PC-9 (cell line): Measurements from ENCODE around the gene ARHGAP10. TPM values are rescaled to one million over a fixed set of nuclear protein-coding genes. Genes with fewer than 3 reads are reported as not detected.
"Not testable (repeated sequence)": the region's sequence is repeated elsewhere in the genome, so short reads cannot be mapped to it uniquely, and the experiment has no call there.

Experiments
- BruUV-seq: library from RNA; stranded (reverse); fragments of 400-500 nt; replicated peaks from 2 replicates; lab custom pipeline; 2021; lab: Mats Ljungman, UMichigan
- CTCF ChIA-PET: fragments of 300-600 bp; sonication (Branson Sonifier 250); formaldehyde crosslinking; loops from one replicate; lab custom pipeline; 2022; ENCODE audit warnings: antibody characterized with exemption; lab: Charles Lee
- POLR2A ChIA-PET: fragments of 300-600 bp; sonication (Branson Sonifier 250); formaldehyde crosslinking; loops from one replicate; lab custom pipeline; 2022; ENCODE audit warnings: antibody characterized with exemption; ENCODE audit not compliant: unreplicated experiment; lab: Charles Lee
- DNase-seq, 2 experiments: peaks; one replicate each; pipeline versions ENCODE4 v3.0.0 to v3.0.0-alpha.2; 2015 to 2022; ENCODE audit warnings: mixed read lengths in 1 of 2
- H2AFZ ChIP-seq: fragments of 200-600 bp; sonication (generic); 2 replicates; pipeline ENCODE4 v1.8.1; 2017; ENCODE audit warnings: antibody characterized with exemption
- H3F3A ChIP-seq: fragments of 200-600 bp; sonication (generic); 2 replicates; pipeline ENCODE4 v1.8.1; 2017; ENCODE audit warnings: antibody characterized with exemption, mild to moderate bottlenecking, low read depth; ENCODE audit not compliant: insufficient read depth
- H3K27ac ChIP-seq: fragments of 200-600 bp; sonication (generic); 2 replicates; pipeline ENCODE4 v1.6.1; 2016; ENCODE audit warnings: mixed run types
- H3K27me3 ChIP-seq: fragments of 200-600 bp; sonication (generic); 2 replicates; pipeline ENCODE4 v1.6.1; 2016; ENCODE audit warnings: low read depth, mixed run types; ENCODE audit not compliant: insufficient read depth
- H3K36me3 ChIP-seq: fragments of 200-600 bp; sonication (generic); 2 replicates; pipeline ENCODE4 v1.6.1; 2016; ENCODE audit warnings: low read depth, mixed run types
- H3K4me1 ChIP-seq: fragments of 200-600 bp; sonication (generic); replicated peaks from 2 replicates; pipeline ENCODE4 v1.6.1; 2016; ENCODE audit warnings: mixed run types; ENCODE audit not compliant: insufficient read depth
- H3K4me2 ChIP-seq: fragments of 200-600 bp; sonication (generic); 2 replicates; pipeline ENCODE4 v1.6.1; 2017; ENCODE audit warnings: mixed run types
- H3K4me3 ChIP-seq: fragments of 200-600 bp; sonication (generic); 2 replicates; pipeline ENCODE4 v1.6.1; 2016; ENCODE audit warnings: mixed run types
- H3K79me2 ChIP-seq: fragments of 200-600 bp; sonication (generic); 2 replicates; pipeline ENCODE4 v1.6.1; 2017; ENCODE audit warnings: low read depth, mixed run types
- H3K9me2 ChIP-seq: fragments of 200-600 bp; sonication (generic); 2 replicates; pipeline ENCODE4 v1.8.1; 2017; ENCODE audit warnings: mild to moderate bottlenecking; ENCODE audit not compliant: insufficient read depth
- H3K9me3 ChIP-seq: fragments of 200-600 bp; sonication (generic); 2 replicates; pipeline ENCODE4 v1.8.1; 2016; ENCODE audit warnings: low read depth; ENCODE audit not compliant: insufficient read depth
- H4K20me1 ChIP-seq: fragments of 200-600 bp; sonication (generic); 2 replicates; pipeline ENCODE4 v1.8.1; 2017; ENCODE audit not compliant: insufficient read depth
- EZH2 ChIP-seq: fragments of 200-600 bp; sonication (generic); IDR thresholded peaks from 2 replicates; pipeline ENCODE4 v1.8.0; 2017; ENCODE audit warnings: antibody characterized with exemption, low read depth
- intact Hi-C: fragments of 100-400 bp; cut with micrococcal nuclease; formaldehyde crosslinking; loops from one replicate; pipeline ENCODE4 v1.10.0; 2022; ENCODE audit not compliant: unreplicated experiment
- total RNA-seq: library from RNA; stranded (reverse); gene quantifications from 2 replicates; pipeline ENCODE4 v1.2.3, GENCODE V29; 2021
- TF ChIP-seq, protein P1 (sequence below): fragments of 200-600 bp; sonication (generic); conservative IDR thresholded peaks from 2 replicates; pipeline ENCODE4 v1.6.1; 2017; ENCODE audit warnings: mixed run types, antibody characterized with exemption, mild to moderate bottlenecking, moderate library complexity

Gene ARHGAP10
- total RNA-seq, 1 experiment from 2014 or later = 27.5 TPM

DNA sequence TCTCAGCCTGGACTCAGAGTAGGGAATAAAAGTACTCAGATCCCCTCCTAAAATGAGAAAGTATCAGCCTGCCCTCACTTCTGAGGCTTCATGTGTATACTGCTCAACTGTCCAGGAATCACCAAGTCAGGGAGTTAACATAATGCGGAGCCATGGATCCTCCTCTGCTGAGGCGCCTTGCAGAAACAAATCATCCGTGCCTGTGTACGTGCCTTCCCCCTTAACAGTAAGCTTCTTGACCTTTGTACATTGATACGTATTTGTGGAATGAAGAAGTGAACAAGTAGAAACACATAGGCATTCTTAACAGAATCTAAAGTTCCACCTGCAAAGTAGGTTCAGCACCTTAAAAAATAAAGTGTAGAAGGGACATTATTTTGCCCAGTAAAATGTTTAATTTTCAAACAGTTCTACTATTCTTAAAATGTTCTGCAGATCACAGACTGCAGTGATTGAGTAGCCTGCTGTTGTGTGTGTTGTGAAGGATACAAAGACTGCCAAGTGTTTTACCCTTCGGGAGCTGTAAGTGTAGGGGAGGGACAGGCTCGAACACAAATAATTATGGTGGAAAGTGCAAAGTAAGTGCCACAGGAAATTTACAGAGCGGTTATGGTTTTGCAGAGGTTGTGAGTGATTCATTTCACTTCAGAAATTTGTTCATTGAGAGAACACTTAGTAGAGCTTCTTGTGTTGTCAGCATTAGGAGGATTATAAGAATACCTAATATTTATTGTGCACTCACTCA lies 61.9 kb downstream of the ARHGAP10 start:
- peaks cover 68% of the 10 kb centered on the region for H3K79me2 ChIP-seq
- no peaks in the 10 kb centered on the region for H3K9me3 ChIP-seq
- no peaks in the 10 kb centered on the region for H3K27me3 ChIP-seq
- peak overlapping the region; percentile 54 for H3K4me2 ChIP-seq
- CTCF ChIA-PET = no interaction called here
- H3F3A ChIP-seq = peaks cover 4% of the 10 kb centered on the region
- POLR2A ChIA-PET = interaction anchor here (0.5 to 0.6 kb wide), 2 partner anchors 8 to 48 kb away, joined by 3 to 7 read pairs; no protein-coding TSS in a partner anchor
- peaks cover 60% of the 10 kb centered on the region for H3K4me1 ChIP-seq
- H3K27ac ChIP-seq = peak overlapping the region; percentile 37
- no TSS peak for BruUV-seq
- H3K36me3 ChIP-seq = no peaks in the 10 kb centered on the region; the same call in 1 of the 2 replicates
- H3K9me2 ChIP-seq = no peaks in the 10 kb centered on the region
- no peaks in the 10 kb centered on the region for H4K20me1 ChIP-seq
- H2AFZ ChIP-seq = no peak overlapping the region
- H3K4me3 ChIP-seq = peak overlapping the region; percentile 8; the same call in 1 of the 2 replicates
- TF ChIP-seq, protein P1, sequence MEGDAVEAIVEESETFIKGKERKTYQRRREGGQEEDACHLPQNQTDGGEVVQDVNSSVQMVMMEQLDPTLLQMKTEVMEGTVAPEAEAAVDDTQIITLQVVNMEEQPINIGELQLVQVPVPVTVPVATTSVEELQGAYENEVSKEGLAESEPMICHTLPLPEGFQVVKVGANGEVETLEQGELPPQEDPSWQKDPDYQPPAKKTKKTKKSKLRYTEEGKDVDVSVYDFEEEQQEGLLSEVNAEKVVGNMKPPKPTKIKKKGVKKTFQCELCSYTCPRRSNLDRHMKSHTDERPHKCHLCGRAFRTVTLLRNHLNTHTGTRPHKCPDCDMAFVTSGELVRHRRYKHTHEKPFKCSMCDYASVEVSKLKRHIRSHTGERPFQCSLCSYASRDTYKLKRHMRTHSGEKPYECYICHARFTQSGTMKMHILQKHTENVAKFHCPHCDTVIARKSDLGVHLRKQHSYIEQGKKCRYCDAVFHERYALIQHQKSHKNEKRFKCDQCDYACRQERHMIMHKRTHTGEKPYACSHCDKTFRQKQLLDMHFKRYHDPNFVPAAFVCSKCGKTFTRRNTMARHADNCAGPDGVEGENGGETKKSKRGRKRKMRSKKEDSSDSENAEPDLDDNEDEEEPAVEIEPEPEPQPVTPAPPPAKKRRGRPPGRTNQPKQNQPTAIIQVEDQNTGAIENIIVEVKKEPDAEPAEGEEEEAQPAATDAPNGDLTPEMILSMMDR = no peak
- no peak for TF ChIP-seq EZH2
- peak in 1 of 2 experiments; percentile 62 for DNase-seq
- intact Hi-C loops = loop anchor here (2.0 kb wide), 1 partner anchor 61 kb away; the partner anchor contains the start of gene ARHGAP10

DNA sequence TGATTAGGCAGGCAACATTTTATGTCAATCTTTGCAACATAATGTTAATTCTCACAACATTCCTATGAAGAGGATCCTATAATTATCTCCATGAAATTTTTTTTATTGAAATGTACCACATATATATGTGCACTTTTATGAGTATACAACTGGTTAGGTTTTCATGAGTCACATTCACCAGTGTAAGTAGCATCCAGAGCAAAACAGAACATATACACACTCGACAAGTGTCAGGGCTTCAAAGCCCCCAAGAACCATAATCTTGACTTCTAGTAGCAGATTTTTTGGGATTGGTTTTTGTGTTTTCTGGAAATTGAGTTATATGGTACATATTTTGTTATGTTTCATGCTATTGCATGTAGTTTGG lies 62.4 kb downstream of the ARHGAP10 start:
- no peaks in the 10 kb centered on the region for H3K9me2 ChIP-seq
- TF ChIP-seq EZH2 = no peak
- TF ChIP-seq, protein P1 = no peak
- H3K4me1 ChIP-seq = peaks cover 54% of the 10 kb centered on the region
- H3K27me3 ChIP-seq = no peaks in the 10 kb centered on the region
- no peaks in the 10 kb centered on the region for H4K20me1 ChIP-seq
- H3K36me3 ChIP-seq = no peaks in the 10 kb centered on the region; the same call in 1 of the 2 replicates
- BruUV-seq = no TSS peak
- intact Hi-C loops = no loop called here
- no peaks in the 10 kb centered on the region for H3K9me3 ChIP-seq
- peak overlapping the region; percentile 37 for H3K27ac ChIP-seq
- ChIA-PET CTCF (no interaction called here), POLR2A (no interaction called here)
- H3K4me2 ChIP-seq = peak overlapping the region; percentile 54
- H3K79me2 ChIP-seq = peaks cover 68% of the 10 kb centered on the region
- DNase-seq = no peak
- no peak overlapping the region for H2AFZ ChIP-seq
- no peak overlapping the region for H3K4me3 ChIP-seq
- H3F3A ChIP-seq = peaks cover 4% of the 10 kb centered on the region

DNA sequence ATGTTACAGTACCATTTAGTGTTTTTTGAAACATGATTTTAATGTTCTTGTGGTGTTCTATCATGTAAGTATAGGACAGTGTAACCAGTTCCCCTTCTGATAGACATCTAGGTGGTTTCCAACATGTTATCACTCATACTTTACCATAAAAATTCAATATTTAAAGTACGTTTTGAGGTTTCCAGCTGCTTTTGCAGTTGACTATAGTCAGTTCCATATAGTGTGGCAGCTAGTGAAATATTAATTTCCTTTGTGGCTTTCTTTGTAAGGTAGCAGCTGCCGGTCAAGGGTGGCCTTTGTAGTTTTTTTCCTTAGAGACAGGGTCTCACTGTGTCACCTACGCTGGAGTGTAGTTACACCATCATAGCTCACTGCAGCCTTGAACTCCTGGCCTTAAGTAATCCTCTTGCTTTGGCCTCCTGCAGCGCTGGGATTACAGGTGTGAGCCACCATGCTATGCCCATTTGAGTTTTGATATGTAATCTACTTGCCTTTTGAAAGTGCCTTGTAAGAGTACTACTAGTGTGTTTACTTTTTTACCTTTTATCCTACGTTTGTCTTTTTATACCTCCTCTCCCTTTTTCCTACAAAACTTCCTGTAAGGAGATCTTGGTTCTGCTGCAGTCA lies 63.0 kb downstream of the ARHGAP10 start:
- Histone ChIP-seq H3K9me2 (no peaks in the 10 kb centered on the region), H3K4me1 (peaks cover 48% of the 10 kb centered on the region), H3K4me2 (no peak overlapping the region), H4K20me1 (no peaks in the 10 kb centered on the region), H3F3A (peaks cover 4% of the 10 kb centered on the region), H2AFZ (no peak overlapping the region), H3K79me2 (peaks cover 66% of the 10 kb centered on the region), H3K4me3 (no peak overlapping the region), H3K27ac (no peak overlapping the region), H3K9me3 (no peaks in the 10 kb centered on the region), H3K36me3 (no peaks in the 10 kb centered on the region; the same call in 1 of the 2 replicates), H3K27me3 (no peaks in the 10 kb centered on the region)
- CTCF ChIA-PET = no interaction called here
- TF ChIP-seq, protein P1 = no peak
- TF ChIP-seq EZH2 = no peak
- POLR2A ChIA-PET = no interaction called here
- intact Hi-C loops = no loop called here
- DNase-seq = no peak
- no TSS peak for BruUV-seq

GRCh38 chr4:147799057-147799456 lies 67.2 kb downstream of the ARHGAP10 start:
- peaks cover 51% of the 10 kb centered on the region for H3K79me2 ChIP-seq
- H3F3A ChIP-seq, BruUV-seq, H3K4me3 ChIP-seq, POLR2A ChIA-PET, DNase-seq, intact Hi-C loops, H3K4me1 ChIP-seq, CTCF ChIA-PET, H2AFZ ChIP-seq, H3K27me3 ChIP-seq, H4K20me1 ChIP-seq, H3K9me3 ChIP-seq, H3K9me2 ChIP-seq, H3K4me2 ChIP-seq, H3K27ac ChIP-seq, H3K36me3 ChIP-seq: not testable (repeated sequence)
